Bronchial epithelial cell (primary cell): Measurements from ENCODE around the gene OR52W1. TPM values are rescaled to one million over a fixed set of nuclear protein-coding genes. Genes with fewer than 3 reads are reported as not detected.

ENCODE experiments used
- DNase-seq: peaks from one replicate; pipeline ENCODE4 v3.0.0-alpha.2; 2010; ENCODE audit warnings: low read depth
- FAIRE-seq: peaks from 2 replicates; lab custom pipeline; 2011; peaks lifted over from hg19 to GRCh38; lab: Jason Lieb, UNC
- H3K27me3 ChIP-seq: 2 replicates; pipeline ENCODE4 v1.5.1; 2011; ENCODE audit warnings: low read length; ENCODE audit not compliant: control insufficient read depth, insufficient read depth
- H3K36me3 ChIP-seq: 2 replicates; pipeline ENCODE4 v1.5.1; 2011; ENCODE audit warnings: low read length; ENCODE audit not compliant: control insufficient read depth, insufficient read depth
- H3K4me3 ChIP-seq: 2 replicates; pipeline ENCODE4 v1.5.1; 2011; ENCODE audit warnings: mild to moderate bottlenecking, low read depth, low read length, control low read depth
- CTCF ChIP-seq: IDR thresholded peaks from 2 replicates; pipeline ENCODE4 v1.5.1; 2011; ENCODE audit warnings: mild to moderate bottlenecking, moderate library complexity, low read length, control low read depth, inconsistent platforms; ENCODE audit not compliant: insufficient read depth, severe bottlenecking
- total RNA-seq: library from RNA; depleted of rRNA; stranded (reverse); fragments of >200 nt; gene quantifications from 2 replicates; pipeline ENCODE4 v1.2.1, GENCODE V29; 2014

OR52W1 gene
- total RNA-seq, 1 donor from 2014 or later, result not detected

- FAIRE-seq, result no peak
Observed at GRCh38 chr11:6175440-6175839, 23.6 kb upstream of the OR52W1 start.

GRCh38 chr11:6191742-6192141 is 7.3 kb upstream of the OR52W1 start:
- TF ChIP-seq CTCF, result no peak

More at GRCh38 chr11:6175440-6175839, 23.6 kb upstream of the OR52W1 start:
- no peak for DNase-seq
- Histone ChIP-seq H3K36me3 (no peaks in the 10 kb centered on the region), H3K27me3 (no peaks in the 10 kb centered on the region), H3K4me3 (no peak overlapping the region)
- no peak for TF ChIP-seq CTCF

DNA sequence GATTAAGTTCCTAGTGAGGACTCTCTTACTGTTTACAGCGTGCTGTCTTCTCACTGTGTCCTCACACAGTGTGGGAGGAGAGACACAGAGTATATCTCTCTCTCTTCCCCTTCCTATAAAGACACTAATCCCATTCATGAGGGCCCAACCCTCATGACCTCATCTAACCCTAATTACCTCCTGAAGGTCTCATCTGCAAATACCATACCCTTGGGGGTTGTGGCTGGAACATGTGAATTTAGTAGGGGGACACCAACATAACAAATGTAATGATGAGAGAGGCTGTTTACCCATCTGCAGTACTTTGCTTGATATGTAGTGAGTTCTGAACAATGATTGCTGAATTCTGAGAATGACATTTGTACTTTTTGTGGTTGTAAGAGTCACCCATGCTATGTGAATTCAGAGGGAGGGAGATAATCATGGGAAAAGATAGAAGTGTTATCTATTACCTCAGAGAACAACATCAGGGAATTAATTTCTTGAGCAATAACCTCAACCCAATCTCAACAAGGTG is 4.9 kb upstream of the OR52W1 start:
- Histone ChIP-seq H3K36me3 (no peaks in the 10 kb centered on the region), H3K4me3 (no peak overlapping the region), H3K27me3 (no peaks in the 10 kb centered on the region)
- TF ChIP-seq CTCF, result no peak
- FAIRE-seq, result no peak
- peak; percentile 3 for DNase-seq

More at GRCh38 chr11:6191742-6192141, 7.3 kb upstream of the OR52W1 start:
- Histone ChIP-seq H3K4me3 (no peak overlapping the region), H3K27me3 (no peaks in the 10 kb centered on the region), H3K36me3 (no peaks in the 10 kb centered on the region)
- FAIRE-seq, result no peak
- DNase-seq, result no peak

- no peak for FAIRE-seq
- no peak for DNase-seq
- no peak overlapping the region for H3K4me3 ChIP-seq
- no peaks in the 10 kb centered on the region for H3K36me3 ChIP-seq
- TF ChIP-seq CTCF, result no peak
- no peaks in the 10 kb centered on the region for H3K27me3 ChIP-seq
Observed at GRCh38 chr11:6196396-6196795, 2.6 kb upstream of the OR52W1 start.

GRCh38 chr11:6197466-6198200 is 1.4 kb upstream of the OR52W1 start:
- DNase-seq (no peak), FAIRE-seq (no peak)
- Histone ChIP-seq H3K4me3 (no peak overlapping the region), H3K36me3 (no peaks in the 10 kb centered on the region), H3K27me3 (no peaks in the 10 kb centered on the region)
- no peak for TF ChIP-seq CTCF

DNA sequence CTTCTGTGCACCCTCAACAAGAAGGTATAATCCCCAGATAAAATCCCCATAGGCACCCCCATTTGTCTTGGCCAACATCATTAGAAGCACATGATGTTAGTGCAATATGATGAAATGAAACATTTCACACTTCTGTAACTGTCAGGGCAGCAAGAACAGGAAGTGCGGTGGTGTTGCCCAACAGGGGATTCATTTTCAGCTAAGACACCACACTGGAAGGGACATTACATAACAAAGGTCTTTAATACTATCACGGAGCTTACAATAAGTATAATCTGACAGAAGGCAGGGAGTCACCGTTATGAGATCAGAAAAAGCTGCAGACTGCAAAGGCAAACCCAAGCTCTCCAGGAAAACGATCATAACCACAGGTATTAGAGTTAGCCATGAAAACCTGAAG is 2.0 kb downstream of the OR52W1 start:
- FAIRE-seq, result no peak
- no peak overlapping the region for H3K4me3 ChIP-seq
- no peaks in the 10 kb centered on the region for H3K27me3 ChIP-seq
- no peak for TF ChIP-seq CTCF
- peaks cover 2% of the 10 kb centered on the region for H3K36me3 ChIP-seq
- DNase-seq, result no peak
